DOHH2 (cell line): Measurements from ENCODE around the gene XRCC1.

ENCODE experiments used
- EZH2phosphoT487 ChIP-seq: fragments of 200-600 bp; sonication (generic); IDR thresholded peaks from 2 replicates; pipeline ENCODE4 v1.6.1; 2017; ENCODE audit warnings: borderline replicate concordance, mild to moderate bottlenecking, antibody characterized with exemption, low read length, moderate library complexity, mixed read lengths
- TF ChIP-seq, protein P1 (sequence below): fragments of 200-600 bp; sonication (generic); IDR thresholded peaks from one replicate; pipeline ENCODE4 v1.5.1; 2014; ENCODE audit warnings: antibody characterized with exemption, mild to moderate bottlenecking, low read depth, low read length; ENCODE audit not compliant: poor library complexity, severe bottlenecking

GRCh38 chr19:43533546-43534304, 41.6 kb downstream of the XRCC1 start:
- TF ChIP-seq, protein P1, sequence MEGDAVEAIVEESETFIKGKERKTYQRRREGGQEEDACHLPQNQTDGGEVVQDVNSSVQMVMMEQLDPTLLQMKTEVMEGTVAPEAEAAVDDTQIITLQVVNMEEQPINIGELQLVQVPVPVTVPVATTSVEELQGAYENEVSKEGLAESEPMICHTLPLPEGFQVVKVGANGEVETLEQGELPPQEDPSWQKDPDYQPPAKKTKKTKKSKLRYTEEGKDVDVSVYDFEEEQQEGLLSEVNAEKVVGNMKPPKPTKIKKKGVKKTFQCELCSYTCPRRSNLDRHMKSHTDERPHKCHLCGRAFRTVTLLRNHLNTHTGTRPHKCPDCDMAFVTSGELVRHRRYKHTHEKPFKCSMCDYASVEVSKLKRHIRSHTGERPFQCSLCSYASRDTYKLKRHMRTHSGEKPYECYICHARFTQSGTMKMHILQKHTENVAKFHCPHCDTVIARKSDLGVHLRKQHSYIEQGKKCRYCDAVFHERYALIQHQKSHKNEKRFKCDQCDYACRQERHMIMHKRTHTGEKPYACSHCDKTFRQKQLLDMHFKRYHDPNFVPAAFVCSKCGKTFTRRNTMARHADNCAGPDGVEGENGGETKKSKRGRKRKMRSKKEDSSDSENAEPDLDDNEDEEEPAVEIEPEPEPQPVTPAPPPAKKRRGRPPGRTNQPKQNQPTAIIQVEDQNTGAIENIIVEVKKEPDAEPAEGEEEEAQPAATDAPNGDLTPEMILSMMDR, result no peak
- no peak for TF ChIP-seq EZH2phosphoT487
